ENCODE data around the gene AGPAT3.

AGPAT3 gene

GRCh38 chr21:43950481-43950880, 85.5 kb downstream of the AGPAT3 start:
- H3K36me3 ChIP-seq = no peaks in the 10 kb centered on the region

DNA sequence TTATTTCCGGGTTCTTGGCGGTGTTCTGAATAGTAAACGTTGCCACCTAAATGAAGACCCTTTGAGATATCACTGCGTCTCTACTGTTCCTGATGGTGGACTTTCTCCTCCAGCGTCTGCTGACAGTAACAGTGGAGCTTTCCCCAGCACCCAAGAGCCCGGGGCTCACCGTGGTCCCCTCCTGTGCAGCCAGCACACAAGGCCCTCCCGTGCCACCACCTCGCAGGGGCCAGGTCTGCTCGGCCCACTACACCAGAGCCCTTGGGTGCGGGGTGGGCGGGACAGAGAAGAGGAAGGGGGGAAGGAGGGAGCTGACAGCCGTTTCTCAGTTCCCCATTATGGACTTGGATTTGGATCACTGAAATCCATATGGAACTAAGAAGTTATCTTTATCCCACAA, 85.9 kb downstream of the AGPAT3 start:
- H3K4me3 ChIP-seq (ENCODE audit: low read depth in 1 of 2, low read length in 1 of 2) = no peak overlapping the region
- no peaks in the 10 kb centered on the region for H3K27me3 ChIP-seq
- TF ChIP-seq, protein P1, sequence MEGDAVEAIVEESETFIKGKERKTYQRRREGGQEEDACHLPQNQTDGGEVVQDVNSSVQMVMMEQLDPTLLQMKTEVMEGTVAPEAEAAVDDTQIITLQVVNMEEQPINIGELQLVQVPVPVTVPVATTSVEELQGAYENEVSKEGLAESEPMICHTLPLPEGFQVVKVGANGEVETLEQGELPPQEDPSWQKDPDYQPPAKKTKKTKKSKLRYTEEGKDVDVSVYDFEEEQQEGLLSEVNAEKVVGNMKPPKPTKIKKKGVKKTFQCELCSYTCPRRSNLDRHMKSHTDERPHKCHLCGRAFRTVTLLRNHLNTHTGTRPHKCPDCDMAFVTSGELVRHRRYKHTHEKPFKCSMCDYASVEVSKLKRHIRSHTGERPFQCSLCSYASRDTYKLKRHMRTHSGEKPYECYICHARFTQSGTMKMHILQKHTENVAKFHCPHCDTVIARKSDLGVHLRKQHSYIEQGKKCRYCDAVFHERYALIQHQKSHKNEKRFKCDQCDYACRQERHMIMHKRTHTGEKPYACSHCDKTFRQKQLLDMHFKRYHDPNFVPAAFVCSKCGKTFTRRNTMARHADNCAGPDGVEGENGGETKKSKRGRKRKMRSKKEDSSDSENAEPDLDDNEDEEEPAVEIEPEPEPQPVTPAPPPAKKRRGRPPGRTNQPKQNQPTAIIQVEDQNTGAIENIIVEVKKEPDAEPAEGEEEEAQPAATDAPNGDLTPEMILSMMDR (IDR thresholded peaks at IDR 0.05) = no peak
- H3K9me3 ChIP-seq = no peaks in the 10 kb centered on the region
- H3K4me1 ChIP-seq (ENCODE audit: control insufficient read depth in 1 of 2, insufficient read depth in 1 of 2, low read depth in 1 of 2, low read length in 1 of 2) = no peaks in the 10 kb centered on the region
- no peak overlapping the region for H3K27ac ChIP-seq
- no peaks in the 10 kb centered on the region for H3K36me3 ChIP-seq

More at GRCh38 chr21:43950481-43950880, 85.5 kb downstream of the AGPAT3 start:
- H3K27me3 ChIP-seq = no peaks in the 10 kb centered on the region
- no peaks in the 10 kb centered on the region for H3K4me1 ChIP-seq (ENCODE audit: control insufficient read depth in 1 of 2, insufficient read depth in 1 of 2, low read depth in 1 of 2, low read length in 1 of 2)
- TF ChIP-seq, protein P1 (IDR thresholded peaks at IDR 0.05) = no peak
- no peaks in the 10 kb centered on the region for H3K9me3 ChIP-seq
- no peak overlapping the region for H3K4me3 ChIP-seq (ENCODE audit: low read depth in 1 of 2, low read length in 1 of 2)
- no peak overlapping the region for H3K27ac ChIP-seq

DNA sequence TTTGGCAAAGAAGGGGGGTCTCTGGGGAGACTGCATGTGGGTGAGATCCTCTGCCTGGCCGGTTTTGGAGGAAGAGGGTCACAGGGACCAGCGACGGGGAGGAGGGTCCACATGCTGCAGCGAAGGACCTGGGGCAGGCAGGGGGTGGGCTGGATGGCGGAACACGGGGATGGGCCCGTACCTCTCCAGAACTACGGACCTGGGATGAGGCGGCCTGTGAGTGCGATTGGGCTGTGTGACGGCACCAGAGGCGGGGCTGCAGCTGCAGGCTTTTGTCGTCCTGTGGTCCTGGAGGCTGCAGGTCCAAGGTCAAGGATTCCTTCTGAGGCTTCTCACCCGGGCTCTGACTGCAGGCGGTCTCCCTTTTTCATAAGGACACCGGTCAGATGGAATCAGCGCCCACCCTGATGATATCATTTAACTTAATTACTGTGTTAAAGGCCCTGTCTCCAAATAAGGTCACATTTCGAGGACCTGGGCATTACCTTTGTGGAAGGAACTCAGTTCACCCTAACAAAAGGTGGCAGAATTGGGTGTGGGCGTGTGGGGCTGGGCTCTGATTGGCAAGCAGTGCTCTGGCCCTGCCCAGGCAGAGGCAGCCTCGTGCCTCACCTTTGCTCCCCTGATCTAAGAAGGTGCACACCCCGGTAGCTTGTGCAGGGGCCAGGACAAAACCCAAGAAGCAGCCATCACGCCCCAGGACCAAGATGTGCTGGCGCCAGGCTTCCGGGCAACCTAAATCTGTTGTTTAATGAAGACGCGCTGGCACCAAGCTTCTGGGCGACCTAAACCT, 87.1 kb downstream of the AGPAT3 start:
- H3K9me3 ChIP-seq = no peaks in the 10 kb centered on the region
- no peak overlapping the region for H3K27ac ChIP-seq
- H3K27me3 ChIP-seq = no peaks in the 10 kb centered on the region
- no peak overlapping the region for H3K4me3 ChIP-seq (ENCODE audit: low read depth in 1 of 2, low read length in 1 of 2)
- TF ChIP-seq, protein P1 (IDR thresholded peaks at IDR 0.05) = no peak
- H3K36me3 ChIP-seq = no peaks in the 10 kb centered on the region
- H3K4me1 ChIP-seq (ENCODE audit: control insufficient read depth in 1 of 2, insufficient read depth in 1 of 2, low read depth in 1 of 2, low read length in 1 of 2) = no peaks in the 10 kb centered on the region

- no peaks in the 10 kb centered on the region for H3K9me3 ChIP-seq
- no peaks in the 10 kb centered on the region for H3K36me3 ChIP-seq
- TF ChIP-seq, protein P1 (IDR thresholded peaks at IDR 0.05) = no peak
- H3K4me3 ChIP-seq (ENCODE audit: low read depth in 1 of 2, low read length in 1 of 2) = no peak overlapping the region
- H3K4me1 ChIP-seq (ENCODE audit: control insufficient read depth in 1 of 2, insufficient read depth in 1 of 2, low read depth in 1 of 2, low read length in 1 of 2) = no peaks in the 10 kb centered on the region
- H3K27ac ChIP-seq = no peak overlapping the region
- no peaks in the 10 kb centered on the region for H3K27me3 ChIP-seq
Observed at GRCh38 chr21:43953021-43953420, 88.0 kb downstream of the AGPAT3 start.

DNA sequence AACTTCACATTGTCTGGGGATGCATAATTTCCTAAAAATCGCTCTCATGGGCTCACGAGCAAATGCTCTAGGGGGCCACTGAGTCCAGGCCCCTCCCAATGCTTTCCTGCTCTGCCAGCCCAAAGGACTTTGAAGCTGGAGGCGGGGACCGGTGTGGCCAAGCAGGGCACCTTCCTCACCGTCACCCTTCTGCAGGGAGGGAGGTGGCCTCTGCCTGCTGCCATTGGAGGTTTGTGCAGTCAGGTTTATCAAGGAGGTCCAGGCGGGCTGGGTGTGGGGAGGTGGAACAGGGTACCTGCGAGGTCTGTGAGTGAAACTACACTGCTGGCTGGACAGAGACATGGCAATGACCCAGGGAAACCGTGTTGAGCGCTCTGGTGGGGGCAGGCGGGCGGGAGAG, 89.0 kb downstream of the AGPAT3 start:
- H3K27me3 ChIP-seq = no peaks in the 10 kb centered on the region
- no peak overlapping the region for H3K27ac ChIP-seq
- H3K4me1 ChIP-seq (ENCODE audit: control insufficient read depth in 1 of 2, insufficient read depth in 1 of 2, low read depth in 1 of 2, low read length in 1 of 2) = no peaks in the 10 kb centered on the region
- no peaks in the 10 kb centered on the region for H3K36me3 ChIP-seq
- H3K4me3 ChIP-seq (ENCODE audit: low read depth in 1 of 2, low read length in 1 of 2) = no peak overlapping the region
- TF ChIP-seq, protein P1 (IDR thresholded peaks at IDR 0.05) = no peak
- no peaks in the 10 kb centered on the region for H3K9me3 ChIP-seq

Data from neutrophil (primary cell).